H1 (cell line): ENCODE measurements around the gene STIM1. TPM values are rescaled to one million over a fixed set of nuclear protein-coding genes. Genes with fewer than 3 reads are reported as not detected.

Experiments used
- NANOG ChIP-seq: IDR thresholded peaks from 2 replicates; pipeline ENCODE4 v1.6.1; 2011; ENCODE audit warnings: low read length, low read depth, mild to moderate bottlenecking, inconsistent platforms; ENCODE audit not compliant: insufficient read depth, poor library complexity, severe bottlenecking
- RFX5 ChIP-seq: IDR thresholded peaks from 2 replicates; pipeline ENCODE4 v1.6.1; 2011; ENCODE audit warnings: low read depth, low read length, improper control_type of control experiment, borderline replicate concordance
- polyA plus RNA-seq, 7 experiments: library from polyadenylated mRNA; depleted of rRNA in 3 of 7; stranded (reverse) in 5 of 7; unstranded in 2 of 7; fragments of >200 nt in 5 of 7; fragments of 200-250 nt in 2 of 7; gene quantifications; 1 replicate in 5 of 7; 2 replicates in 1 of 7; 4 replicates in 1 of 7; pipeline versions ENCODE4 v1.2.1 to v1.2.3, GENCODE V29; 2011 to 2013; ENCODE audit warnings: missing spikeins in 2 of 7, mixed read lengths in 2 of 7
- total RNA-seq: library from RNA; stranded (reverse); fragmentation: NEBNext Ultra II Directional; extraction: Animal tissue kit (Norgen Biotek cat#: 25700); gene quantifications from 2 replicates; pipeline ENCODE4 v1.2.1, GENCODE V29; 2021

Gene STIM1
- total and polyA plus RNA-seq, 2 of the 8 experiments (the other 6 are each of a cell fraction or from before 2014, with no cell fraction given) = 11.1 to 12.2 TPM

GRCh38 chr11:4066910-4067309, 211.4 kb downstream of the STIM1 start (continued):
- TF ChIP-seq RFX5 (no peak), NANOG (no peak)
